ENCODE results near the gene CHMP5. TPM values are rescaled to one million over a fixed set of nuclear protein-coding genes. Genes with fewer than 3 reads are reported as not detected.

The CHMP5 gene
- 41.2 and 44.2 TPM in 2 replicates for total RNA-seq
- long read RNA-seq, transcript CHMP5-201 (8 exons, 1,477 nt): major isoform, 282 of 302 reads
- long read RNA-seq, transcript CHMP5-202 (7 exons, 1,957 nt): minor isoform, 5 of 302 reads
- long read RNA-seq, partial matches to known transcripts: 3 of 302 reads
- long read RNA-seq, other reads (novel, unspliced or antisense): 11 of 302 reads

GRCh38 chr9:33264473-33265177, at the start of gene CHMP5, which contains the start of gene BAG1:
TSS of gene CHMP5 (plus strand) at chr9:33265049. CDS start at chr9:33265079, 30 bp downstream.
TSS of gene BAG1 (minus strand) at chr9:33264708.
- Mint-ChIP-seq H3K4me1 (peaks cover 29% of the 10 kb centered on the region), H3K27ac (ENCODE audit: unreplicated experiment) (peak within 1 kb of the TSS; percentile 93), H3K36me3 (ENCODE audit: low read depth) (no peaks in the 10 kb centered on the region), H3K27me3 (ENCODE audit: low read depth) (no peaks in the 10 kb centered on the region), H3K4me3 (peak within 1 kb of the TSS; percentile 99), H3K9me3 (no peaks in the 10 kb centered on the region)
- peak; percentile 99 for DNase-seq (ENCODE audit: low read depth, low spot score)
- TF ChIP-seq CTCF (conservative IDR thresholded peaks at IDR 0.05): peak; percentile 44

- H3K27me3 Mint-ChIP-seq (ENCODE audit: low read depth): peaks cover 23% of the 10 kb centered on the region
- H3K9me3 Mint-ChIP-seq: no peaks in the 10 kb centered on the region
- H3K4me1 Mint-ChIP-seq: peaks cover 5% of the 10 kb centered on the region
- no peak overlapping the region for H3K27ac Mint-ChIP-seq (ENCODE audit: unreplicated experiment)
- no peak overlapping the region for H3K4me3 Mint-ChIP-seq
- DNase-seq (ENCODE audit: low read depth, low spot score): no peak
- no peaks in the 10 kb centered on the region for H3K36me3 Mint-ChIP-seq (ENCODE audit: low read depth)
- no peak for TF ChIP-seq CTCF (conservative IDR thresholded peaks at IDR 0.05)
Observed at GRCh38 chr9:33220681-33221567, 43.9 kb upstream of the CHMP5 start.

- no peak overlapping the region for H3K4me3 Mint-ChIP-seq
- TF ChIP-seq CTCF (conservative IDR thresholded peaks at IDR 0.05): no peak
Observed at GRCh38 chr9:33221568-33221884, 43.3 kb upstream of the CHMP5 start.

GRCh38 chr9:33222031-33222430, 42.8 kb upstream of the CHMP5 start:
- H3K4me1 Mint-ChIP-seq: peaks cover 5% of the 10 kb centered on the region
- TF ChIP-seq CTCF (conservative IDR thresholded peaks at IDR 0.05): no peak
- H3K27me3 Mint-ChIP-seq (ENCODE audit: low read depth): peaks cover 14% of the 10 kb centered on the region
- H3K9me3 Mint-ChIP-seq: no peaks in the 10 kb centered on the region
- H3K36me3 Mint-ChIP-seq (ENCODE audit: low read depth): no peaks in the 10 kb centered on the region
- H3K4me3 Mint-ChIP-seq: no peak overlapping the region
- no peak overlapping the region for H3K27ac Mint-ChIP-seq (ENCODE audit: unreplicated experiment)
- no peak for DNase-seq (ENCODE audit: low read depth, low spot score)

More at GRCh38 chr9:33221568-33221884, 43.3 kb upstream of the CHMP5 start:
- Mint-ChIP-seq H3K27ac (ENCODE audit: unreplicated experiment) (no peak overlapping the region), H3K36me3 (ENCODE audit: low read depth) (no peaks in the 10 kb centered on the region), H3K27me3 (ENCODE audit: low read depth) (peaks cover 18% of the 10 kb centered on the region), H3K9me3 (no peaks in the 10 kb centered on the region), H3K4me1 (peaks cover 5% of the 10 kb centered on the region)
- no peak for DNase-seq (ENCODE audit: low read depth, low spot score)

GRCh38 chr9:33223696-33224095, 41.2 kb upstream of the CHMP5 start:
- no peak for DNase-seq (ENCODE audit: low read depth, low spot score)
- no peaks in the 10 kb centered on the region for H3K36me3 Mint-ChIP-seq (ENCODE audit: low read depth)
- no peaks in the 10 kb centered on the region for H3K9me3 Mint-ChIP-seq
- H3K4me3 Mint-ChIP-seq: no peak overlapping the region
- no peak overlapping the region for H3K27ac Mint-ChIP-seq (ENCODE audit: unreplicated experiment)
- peaks cover 5% of the 10 kb centered on the region for H3K4me1 Mint-ChIP-seq
- no peak for TF ChIP-seq CTCF (conservative IDR thresholded peaks at IDR 0.05)
- peaks cover 8% of the 10 kb centered on the region for H3K27me3 Mint-ChIP-seq (ENCODE audit: low read depth)

Data from neural crest cell (in vitro differentiated cells).